ENCODE data around the gene PSMD5. TPM values are rescaled to one million over a fixed set of nuclear protein-coding genes. Genes with fewer than 3 reads are reported as not detected.

Gene PSMD5
- total and polyA plus RNA-seq, 10 of the 15 experiments (the other 5 are each of a cell fraction or from before 2014, with no cell fraction given): 8.8 to 47.7 (median 25.1) TPM

DNA sequence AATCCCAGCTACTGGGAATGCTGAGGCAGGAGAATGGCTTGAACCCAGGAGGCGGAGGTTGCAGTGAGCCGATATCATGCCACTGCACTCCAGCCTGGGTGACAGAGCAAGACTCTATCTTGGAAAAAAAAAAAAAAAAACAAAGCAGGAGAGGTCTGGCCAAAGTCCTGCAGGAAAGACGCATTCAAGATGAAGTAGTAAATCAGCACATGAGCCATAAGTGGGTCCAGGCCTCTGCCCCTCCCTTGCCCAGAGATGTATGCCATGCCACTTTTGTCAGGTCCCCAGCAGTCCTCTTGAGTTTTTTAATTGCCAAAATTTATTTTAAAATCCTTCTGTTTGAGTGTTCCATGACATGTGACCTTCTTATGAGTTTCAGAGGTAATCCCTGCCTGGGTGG lies 42.7 kb upstream of the PSMD5 start:
- Histone ChIP-seq H3K79me2 (ENCODE audit: control insufficient read depth, insufficient read depth, low read length) (no peaks in the 10 kb centered on the region), H3K4me1 (ENCODE audit: control insufficient read depth, insufficient read depth, low read length) (peaks cover 15% of the 10 kb centered on the region), H3K4me2 (ENCODE audit: control insufficient read depth, insufficient read depth) (no peak overlapping the region), H3K9me3 (replicated peaks; ENCODE audit: control insufficient read depth, insufficient read depth, low read length) (no peaks in the 10 kb centered on the region), H3K4me3 (no peak overlapping the region), H3K9ac (ENCODE audit: control insufficient read depth, insufficient read depth, low read length) (no peak overlapping the region), H3K27me3 (replicated peaks in 1 of 2; ENCODE audit: control insufficient read depth in 2 of 2, insufficient read depth in 2 of 2, low read length in 1 of 2) (no peaks in the 10 kb centered on the region), H3K27ac (ENCODE audit: control insufficient read depth, insufficient read depth) (no peak overlapping the region), H2AFZ (ENCODE audit: control insufficient read depth, low read depth, low read length) (no peak overlapping the region), H3K36me3 (ENCODE audit: control insufficient read depth in 2 of 2, insufficient read depth in 2 of 2, low read length in 1 of 2) (no peaks in the 10 kb centered on the region), H4K20me1 (ENCODE audit: control insufficient read depth, insufficient read depth) (no peaks in the 10 kb centered on the region)
- POLR2A ChIA-PET: interaction anchor here (0.6 to 15.6 kb wide), 6 partner anchors 11 to 550 kb away, joined by 3 to 383 read pairs (median 6); partner anchors contain the start of gene TRAF1
- SMC1A ChIA-PET (ENCODE audit: uncharacterized antibody, unreplicated experiment): interaction anchor here (0.5 to 23.6 kb wide), 4 partner anchors 10 to 61 kb away, joined by 3 to 522 read pairs (median 26); partner anchors contain the start of gene TRAF1
- 100% methylated on average over 3 of the region's 3 CpGs for WGBS (ENCODE audit: insufficient coverage, insufficient replicate concordance, low lambda C conversion rate, missing lambda C conversion rate)
- in situ Hi-C loops (cut with MboI): no loop called here
- intact Hi-C loops (cut with micrococcal nuclease; ENCODE audit: unreplicated experiment): no loop called here
- no peak for FAIRE-seq
- RAD21 ChIA-PET (ENCODE audit: unreplicated experiment): interaction anchor here (0.7 to 3.0 kb wide), 7 partner anchors 11 to 130 kb away, joined by 3 to 11 read pairs (median 4); no protein-coding TSS in a partner anchor
- ATAC-seq: no peak
- BruUV-seq (replicated peaks): no TSS peak
- CTCF ChIA-PET: interaction anchor here (1.1 to 4.2 kb wide), 12 partner anchors 10 to 67 kb away, joined by 3 to 14 read pairs (median 6); no protein-coding TSS in a partner anchor
- no peak for DNase-seq (ENCODE audit: low read depth, low spot score)
- TF ChIP-seq RAD51 (IDR thresholded peaks at IDR 0.05) (no peak), SIX5 (IDR thresholded peaks at IDR 0.05; ENCODE audit: low read depth, low read length, severe bottlenecking) (no peak), BHLHE40 (IDR thresholded peaks at IDR 0.05; ENCODE audit: borderline replicate concordance in 1 of 2, low read depth in 2 of 2, low read length in 1 of 2) (no peak), RFX5 (IDR thresholded peaks at IDR 0.05; ENCODE audit: low read depth, low read length) (no peak), KAT2A (conservative IDR thresholded peaks at IDR 0.05; ENCODE audit: control insufficient read depth, low read depth, low read length) (no peak), EED (IDR thresholded peaks at IDR 0.05; ENCODE audit: low read depth) (no peak), BCL11A (IDR thresholded peaks at IDR 0.05; ENCODE audit: low read depth, low read length) (no peak), CHD2 (IDR thresholded peaks at IDR 0.05; ENCODE audit: borderline replicate concordance, low read depth, low read length) (no peak), E2F4 (IDR thresholded peaks at IDR 0.05; ENCODE audit: low read depth, low read length) (no peak), NFYA (IDR thresholded peaks at IDR 0.05; ENCODE audit: borderline replicate concordance, low read depth, low read length) (no peak), TARDBP (IDR thresholded peaks at IDR 0.05; ENCODE audit: borderline replicate concordance) (no peak), SREBF2 (IDR thresholded peaks at IDR 0.05; ENCODE audit: low read length) (no peak), ZNF207 (IDR thresholded peaks at IDR 0.05; ENCODE audit: borderline replicate concordance) (no peak), NR2C1 (IDR thresholded peaks at IDR 0.05) (no peak)
- TF ChIP-seq, protein P1, sequence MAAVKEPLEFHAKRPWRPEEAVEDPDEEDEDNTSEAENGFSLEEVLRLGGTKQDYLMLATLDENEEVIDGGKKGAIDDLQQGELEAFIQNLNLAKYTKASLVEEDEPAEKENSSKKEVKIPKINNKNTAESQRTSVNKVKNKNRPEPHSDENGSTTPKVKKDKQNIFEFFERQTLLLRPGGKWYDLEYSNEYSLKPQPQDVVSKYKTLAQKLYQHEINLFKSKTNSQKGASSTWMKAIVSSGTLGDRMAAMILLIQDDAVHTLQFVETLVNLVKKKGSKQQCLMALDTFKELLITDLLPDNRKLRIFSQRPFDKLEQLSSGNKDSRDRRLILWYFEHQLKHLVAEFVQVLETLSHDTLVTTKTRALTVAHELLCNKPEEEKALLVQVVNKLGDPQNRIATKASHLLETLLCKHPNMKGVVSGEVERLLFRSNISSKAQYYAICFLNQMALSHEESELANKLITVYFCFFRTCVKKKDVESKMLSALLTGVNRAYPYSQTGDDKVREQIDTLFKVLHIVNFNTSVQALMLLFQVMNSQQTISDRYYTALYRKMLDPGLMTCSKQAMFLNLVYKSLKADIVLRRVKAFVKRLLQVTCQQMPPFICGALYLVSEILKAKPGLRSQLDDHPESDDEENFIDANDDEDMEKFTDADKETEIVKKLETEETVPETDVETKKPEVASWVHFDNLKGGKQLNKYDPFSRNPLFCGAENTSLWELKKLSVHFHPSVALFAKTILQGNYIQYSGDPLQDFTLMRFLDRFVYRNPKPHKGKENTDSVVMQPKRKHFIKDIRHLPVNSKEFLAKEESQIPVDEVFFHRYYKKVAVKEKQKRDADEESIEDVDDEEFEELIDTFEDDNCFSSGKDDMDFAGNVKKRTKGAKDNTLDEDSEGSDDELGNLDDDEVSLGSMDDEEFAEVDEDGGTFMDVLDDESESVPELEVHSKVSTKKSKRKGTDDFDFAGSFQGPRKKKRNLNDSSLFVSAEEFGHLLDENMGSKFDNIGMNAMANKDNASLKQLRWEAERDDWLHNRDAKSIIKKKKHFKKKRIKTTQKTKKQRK (IDR thresholded peaks at IDR 0.05; ENCODE audit: low read depth, low read length): no peak
- TF ChIP-seq, protein P2, sequence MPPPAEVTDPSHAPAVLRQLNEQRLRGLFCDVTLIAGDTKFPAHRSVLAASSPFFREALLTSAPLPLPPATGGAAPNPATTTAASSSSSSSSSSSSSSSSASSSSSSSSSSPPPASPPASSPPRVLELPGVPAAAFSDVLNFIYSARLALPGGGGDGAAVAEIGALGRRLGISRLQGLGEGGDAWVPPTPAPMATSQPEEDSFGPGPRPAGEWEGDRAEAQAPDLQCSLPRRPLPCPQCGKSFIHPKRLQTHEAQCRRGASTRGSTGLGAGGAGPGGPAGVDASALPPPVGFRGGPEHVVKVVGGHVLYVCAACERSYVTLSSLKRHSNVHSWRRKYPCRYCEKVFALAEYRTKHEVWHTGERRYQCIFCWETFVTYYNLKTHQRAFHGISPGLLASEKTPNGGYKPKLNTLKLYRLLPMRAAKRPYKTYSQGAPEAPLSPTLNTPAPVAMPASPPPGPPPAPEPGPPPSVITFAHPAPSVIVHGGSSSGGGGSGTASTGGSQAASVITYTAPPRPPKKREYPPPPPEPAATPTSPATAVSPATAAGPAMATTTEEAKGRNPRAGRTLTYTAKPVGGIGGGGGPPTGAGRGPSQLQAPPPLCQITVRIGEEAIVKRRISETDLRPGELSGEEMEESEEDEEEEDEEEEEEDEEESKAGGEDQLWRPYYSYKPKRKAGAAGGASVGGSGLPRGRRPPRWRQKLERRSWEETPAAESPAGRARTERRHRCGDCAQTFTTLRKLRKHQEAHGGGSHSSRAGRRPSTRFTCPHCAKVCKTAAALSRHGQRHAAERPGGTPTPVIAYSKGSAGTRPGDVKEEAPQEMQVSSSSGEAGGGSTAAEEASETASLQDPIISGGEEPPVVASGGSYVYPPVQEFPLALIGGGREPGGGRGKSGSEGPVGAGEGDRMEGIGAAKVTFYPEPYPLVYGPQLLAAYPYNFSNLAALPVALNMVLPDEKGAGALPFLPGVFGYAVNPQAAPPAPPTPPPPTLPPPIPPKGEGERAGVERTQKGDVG (CRISPR knock-in tag; IDR thresholded peaks at IDR 0.05): no peak

Data from GM12878 (cell line).